GM20431 (cell line): Measurements from ENCODE around the gene PRDX1.

ENCODE experiments used
- in situ Hi-C: fragments of 300-500 bp; cut with MseI, MboI; formaldehyde crosslinking; loops from one replicate; pipeline ENCODE4 v1.15.0; 2020; ENCODE audit warnings: low sequenced_read_pairs; ENCODE audit not compliant: unreplicated experiment

The PRDX1 gene

GRCh38 chr1:45508295-45509151 is 13.2 kb downstream of the PRDX1 start:
- in situ Hi-C loops, result no loop called here

DNA sequence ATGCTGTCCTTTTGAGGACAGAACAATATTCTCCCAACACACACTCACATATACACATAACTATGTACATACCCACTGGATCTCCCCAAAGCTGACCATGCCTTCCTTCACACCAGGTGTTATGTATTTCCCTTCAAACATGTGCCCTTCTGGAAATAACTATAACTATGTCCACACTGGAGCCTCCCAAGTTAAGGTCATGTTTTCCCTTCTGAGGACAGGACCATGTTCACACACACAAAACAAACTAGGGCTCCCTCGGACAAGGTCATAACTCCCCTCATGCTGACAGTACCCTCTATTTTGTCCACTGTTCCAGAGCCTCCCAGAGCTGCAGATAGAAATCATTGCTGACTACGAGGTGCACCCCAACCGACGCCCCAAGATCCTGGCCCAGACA is 13.8 kb downstream of the PRDX1 start:
- in situ Hi-C loops, result no loop called here

DNA sequence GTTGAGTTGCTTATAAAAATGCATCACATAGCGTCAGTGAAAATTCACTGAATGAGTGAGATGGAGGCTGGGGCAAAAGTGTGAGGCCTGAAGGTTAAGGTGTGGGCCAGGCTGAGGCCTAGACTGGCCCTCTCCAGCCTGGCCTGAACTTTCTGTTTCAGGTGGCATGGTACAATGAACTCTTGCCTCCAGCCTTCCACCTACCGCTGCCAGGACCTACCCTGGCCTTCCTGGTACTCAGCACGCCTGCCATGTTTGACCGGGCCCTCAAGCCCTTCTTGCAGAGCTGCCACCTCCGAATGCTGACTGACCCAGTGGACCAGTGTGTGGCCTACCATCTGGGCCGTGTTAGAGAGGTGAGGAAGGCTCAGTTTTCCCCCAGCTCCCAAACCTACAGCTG is 14.5 kb downstream of the PRDX1 start:
- in situ Hi-C loops, result no loop called here

- in situ Hi-C loops, result loop anchor here (5.0 kb wide), 1 partner anchor 64 kb away; no protein-coding TSS in a partner anchor
Observed at GRCh38 chr1:45503462-45504360, 18.0 kb downstream of the PRDX1 start.

DNA sequence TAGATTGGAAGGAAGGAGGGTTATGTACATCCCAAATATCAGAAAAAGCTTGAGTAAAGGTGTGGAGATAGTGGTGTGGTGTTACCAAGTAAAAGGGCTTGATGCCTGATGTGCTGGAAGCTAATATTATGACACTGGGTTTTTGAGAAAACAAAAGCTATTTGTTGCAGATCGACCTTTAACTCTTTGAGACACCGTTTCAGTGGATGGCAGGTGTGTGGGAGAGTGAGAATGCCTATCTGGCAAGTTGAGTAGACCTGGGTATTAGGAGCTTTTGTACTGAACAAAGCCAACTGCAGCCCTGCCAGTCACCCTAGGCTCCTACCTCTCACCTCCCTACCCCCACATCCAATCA is 20.2 kb downstream of the PRDX1 start:
- in situ Hi-C loops, result loop anchor here (5.0 kb wide), 1 partner anchor 66 kb away; no protein-coding TSS in a partner anchor

GRCh38 chr1:45499415-45499769 is 22.3 kb downstream of the PRDX1 start:
- in situ Hi-C loops, result loop anchor here (10.0 to 25.0 kb wide), 2 partner anchors 145 to 487 kb away; partner anchors contain the start of genes HECTD3 and UROD

- in situ Hi-C loops, result loop anchor here (10.0 to 25.0 kb wide), 2 partner anchors 143 to 486 kb away; partner anchors contain the start of genes HECTD3 and UROD
Observed at GRCh38 chr1:45498279-45498678, 23.4 kb downstream of the PRDX1 start.

GRCh38 chr1:45493116-45493697 is 28.5 kb downstream of the PRDX1 start:
- in situ Hi-C loops, result loop anchor here (10.0 to 25.0 kb wide), 2 partner anchors 138 to 481 kb away; partner anchors contain the start of genes HECTD3 and UROD

DNA sequence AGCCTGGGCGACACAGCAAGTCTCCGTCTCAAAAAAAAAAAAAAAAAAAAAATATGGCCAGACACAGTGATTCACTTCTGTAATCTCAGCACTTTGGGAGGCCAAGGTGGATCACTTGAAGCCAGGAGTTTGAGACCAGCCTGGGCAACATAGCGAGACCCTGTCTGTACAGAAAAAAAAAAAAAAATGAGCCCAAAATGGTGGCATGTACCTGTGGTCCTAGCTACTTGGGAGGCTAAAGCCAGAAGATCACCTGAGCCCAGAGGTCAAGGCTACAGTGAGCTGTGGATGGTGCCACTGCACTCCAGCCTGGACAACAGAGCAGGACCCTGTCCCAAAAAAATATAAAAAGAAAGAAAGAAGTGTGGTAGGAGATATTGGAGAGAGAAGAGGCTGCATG is 29.0 kb downstream of the PRDX1 start:
- in situ Hi-C loops, result loop anchor here (10.0 to 25.0 kb wide), 2 partner anchors 138 to 480 kb away; partner anchors contain the start of genes HECTD3 and UROD

- in situ Hi-C loops, result loop anchor here (10.0 to 25.0 kb wide), 2 partner anchors 137 to 479 kb away; partner anchors contain the start of genes HECTD3 and UROD
Observed at GRCh38 chr1:45491487-45492260, 30.0 kb downstream of the PRDX1 start.

DNA sequence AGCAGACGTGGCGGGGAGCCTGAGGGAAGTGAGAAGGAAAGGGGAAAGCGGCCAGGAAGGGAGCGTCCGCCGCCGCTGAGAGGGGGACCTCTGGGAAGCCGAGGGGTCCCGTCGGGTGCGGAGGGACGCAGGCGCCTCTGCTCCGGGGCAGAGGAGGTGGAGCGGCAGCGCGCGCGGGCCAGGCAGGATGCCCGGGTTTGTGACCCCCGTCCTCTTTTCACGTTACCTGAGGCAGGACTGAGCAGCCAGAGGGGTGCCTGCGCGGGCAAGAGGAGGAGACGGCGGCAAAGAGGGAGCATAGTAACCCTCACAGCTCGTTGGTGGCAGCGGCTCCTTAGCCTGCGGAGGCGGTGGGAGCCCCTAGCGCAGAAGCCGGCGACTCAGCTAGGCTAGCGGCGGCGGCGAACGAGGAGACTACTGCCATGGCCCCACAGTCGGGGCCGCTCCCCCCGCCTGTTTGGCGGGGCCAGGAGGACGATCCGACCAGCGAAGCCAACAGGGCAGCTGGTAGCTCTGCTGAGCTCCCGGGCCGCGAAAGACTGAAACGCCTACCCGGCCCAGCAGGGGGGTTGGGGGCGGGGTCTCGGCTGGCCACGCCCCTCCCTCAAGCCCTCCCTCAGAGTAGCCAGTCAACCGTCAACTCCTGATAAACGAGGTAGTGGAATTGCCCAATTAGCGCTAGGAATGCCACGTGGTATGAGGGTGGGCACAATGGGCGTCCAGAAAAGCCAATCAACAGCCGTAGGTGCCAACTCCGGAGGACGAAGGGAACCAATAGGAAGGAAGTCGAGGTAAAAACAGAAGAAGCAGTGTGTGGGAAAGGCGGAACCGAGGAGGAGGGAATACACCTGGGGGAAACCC is 30.8 kb downstream of the PRDX1 start, which contains the start of gene TESK2:
Gene TESK2, minus strand, starts transcription at position 538 of the 861 bp plus-strand sequence. CDS start 33,378 bp downstream, outside the sequence.
- in situ Hi-C loops, result loop anchor here (10.0 to 25.0 kb wide), 2 partner anchors 136 to 479 kb away; partner anchors contain the start of genes HECTD3 and UROD

GRCh38 chr1:45490121-45490625 is 31.5 kb downstream of the PRDX1 start:
- in situ Hi-C loops, result loop anchor here (10.0 to 25.0 kb wide), 2 partner anchors 135 to 478 kb away; partner anchors contain the start of genes HECTD3 and UROD

DNA sequence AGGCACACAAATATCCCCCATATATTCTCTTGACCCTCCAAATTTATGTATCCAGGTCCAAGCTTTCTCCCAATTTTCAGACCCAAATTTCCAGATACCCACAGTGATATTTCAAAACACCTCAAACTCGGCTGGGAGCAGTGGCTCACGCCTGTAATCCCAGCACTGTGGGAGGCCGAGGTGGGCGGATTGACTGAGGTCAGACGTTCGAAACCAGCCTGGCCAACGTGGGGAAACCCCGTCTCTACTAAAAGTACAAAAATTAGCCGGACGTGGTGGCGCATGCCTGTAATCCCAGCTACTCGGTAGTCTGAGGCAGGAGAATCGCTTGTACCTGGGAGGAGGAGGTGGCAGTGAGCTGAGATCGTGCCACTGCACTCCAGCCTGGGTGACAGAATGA is 32.3 kb downstream of the PRDX1 start:
- in situ Hi-C loops, result loop anchor here (25.0 kb wide), 1 partner anchor 477 kb away; the partner anchor contains the start of genes HECTD3 and UROD

GRCh38 chr1:45488666-45489377 is 32.9 kb downstream of the PRDX1 start:
- in situ Hi-C loops, result loop anchor here (25.0 kb wide), 1 partner anchor 477 kb away; the partner anchor contains the start of genes HECTD3 and UROD

- in situ Hi-C loops, result loop anchor here (25.0 kb wide), 1 partner anchor 474 kb away; the partner anchor contains the start of genes HECTD3 and UROD
Observed at GRCh38 chr1:45485949-45486348, 35.7 kb downstream of the PRDX1 start.

GRCh38 chr1:45479039-45479748 is 42.5 kb downstream of the PRDX1 start:
- in situ Hi-C loops, result loop anchor here (25.0 kb wide), 1 partner anchor 467 kb away; the partner anchor contains the start of genes HECTD3 and UROD
